Gastrocnemius medialis (tissue), 4 donors: ENCODE data around the gene CPXM1.

ENCODE experiments used
- POLR2A ChIP-seq, 2 donors: fragments of 450-650 bp; IDR thresholded peaks; one replicate each; pipeline ENCODE4 v1.6.1; 2017; ENCODE audit warnings: antibody characterized with exemption in 2 of 2, mild to moderate bottlenecking in 2 of 2, moderate library complexity in 2 of 2
- TF ChIP-seq, protein P1 (sequence below), 5 experiments: fragments of 450-650 bp in 3 of 5; fragments of 200-600 bp in 2 of 5; sonication (generic) in 2 of 5; IDR thresholded peaks in 4 of 5; conservative IDR thresholded peaks in 1 of 5; 1 replicate in 4 of 5; 2 replicates in 1 of 5; pipeline ENCODE4 v1.5.1; 2016 to 2019; ENCODE audit warnings: antibody characterized with exemption in 5 of 5, mild to moderate bottlenecking in 3 of 5, moderate library complexity in 3 of 5

DNA sequence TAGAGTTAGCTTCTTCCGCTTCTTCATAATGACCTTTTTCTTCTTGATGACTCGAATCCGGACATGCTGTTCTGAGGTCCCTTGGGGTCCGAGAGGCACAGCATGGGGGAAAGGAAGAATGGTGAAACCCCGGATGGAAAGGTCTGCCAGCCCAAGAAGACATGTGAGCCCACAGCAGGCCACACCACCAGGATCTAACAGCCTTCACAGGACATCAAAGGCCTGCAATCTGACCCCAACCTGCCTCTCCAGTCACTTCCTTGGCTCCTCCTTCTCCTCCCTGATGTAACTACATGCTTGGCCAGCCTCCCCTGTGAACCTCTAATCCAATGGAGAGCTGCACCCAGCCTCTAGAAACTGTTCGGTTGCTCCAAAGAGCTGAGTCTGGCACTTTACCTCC lies 1.6 kb downstream of the CPXM1 start:
- TF ChIP-seq, protein P1, sequence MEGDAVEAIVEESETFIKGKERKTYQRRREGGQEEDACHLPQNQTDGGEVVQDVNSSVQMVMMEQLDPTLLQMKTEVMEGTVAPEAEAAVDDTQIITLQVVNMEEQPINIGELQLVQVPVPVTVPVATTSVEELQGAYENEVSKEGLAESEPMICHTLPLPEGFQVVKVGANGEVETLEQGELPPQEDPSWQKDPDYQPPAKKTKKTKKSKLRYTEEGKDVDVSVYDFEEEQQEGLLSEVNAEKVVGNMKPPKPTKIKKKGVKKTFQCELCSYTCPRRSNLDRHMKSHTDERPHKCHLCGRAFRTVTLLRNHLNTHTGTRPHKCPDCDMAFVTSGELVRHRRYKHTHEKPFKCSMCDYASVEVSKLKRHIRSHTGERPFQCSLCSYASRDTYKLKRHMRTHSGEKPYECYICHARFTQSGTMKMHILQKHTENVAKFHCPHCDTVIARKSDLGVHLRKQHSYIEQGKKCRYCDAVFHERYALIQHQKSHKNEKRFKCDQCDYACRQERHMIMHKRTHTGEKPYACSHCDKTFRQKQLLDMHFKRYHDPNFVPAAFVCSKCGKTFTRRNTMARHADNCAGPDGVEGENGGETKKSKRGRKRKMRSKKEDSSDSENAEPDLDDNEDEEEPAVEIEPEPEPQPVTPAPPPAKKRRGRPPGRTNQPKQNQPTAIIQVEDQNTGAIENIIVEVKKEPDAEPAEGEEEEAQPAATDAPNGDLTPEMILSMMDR (IDR thresholded peaks at IDR 0.05 in 4 of 5, conservative IDR thresholded peaks at IDR 0.05 in 1 of 5) = no peak
- no peak for TF ChIP-seq POLR2A (IDR thresholded peaks at IDR 0.05)
